H1 (cell line): Measurements from ENCODE around the gene LANCL2. TPM values are rescaled to one million over a fixed set of nuclear protein-coding genes. Genes with fewer than 3 reads are reported as not detected.

Experiments
- CTCF ChIA-PET: fragments of 300-600 bp; sonication (Branson Sonifier 250); formaldehyde crosslinking; loops from one replicate; lab custom pipeline; 2021; ENCODE audit not compliant: partially characterized antibody; lab: Charles Lee
- POLR2A ChIA-PET: fragments of 300-600 bp; sonication (Branson Sonifier 250); formaldehyde crosslinking; loops from one replicate; lab custom pipeline; 2021; ENCODE audit warnings: inconsistent platforms; ENCODE audit not compliant: partially characterized antibody; lab: Charles Lee
- DNase-seq, 2 experiments: peaks; one replicate each; pipeline versions ENCODE4 v3.0.0 to v3.0.0-alpha.2; 2010 to 2022; ENCODE audit warnings: low spot score in 2 of 2, low read depth in 1 of 2, mixed read lengths in 1 of 2
- FAIRE-seq: peaks from 2 replicates; lab custom pipeline; 2011; peaks lifted over from hg19 to GRCh38; lab: Jason Lieb, UNC
- H2AFZ ChIP-seq: 2 replicates; pipeline ENCODE4 v1.8.1; 2012; ENCODE audit warnings: low read length, inconsistent platforms
- H2AK5ac ChIP-seq: 2 replicates; pipeline ENCODE4 v1.6.1; 2013; ENCODE audit warnings: low read depth, low read length
- H2BK120ac ChIP-seq: replicated peaks from 2 replicates; pipeline ENCODE3; 2013; ENCODE audit warnings: low read depth, low read length, inconsistent platforms
- H2BK12ac ChIP-seq: 2 replicates; pipeline ENCODE4 v1.6.1; 2013; ENCODE audit warnings: low read depth, low read length
- H2BK15ac ChIP-seq: 2 replicates; pipeline ENCODE4 v1.6.1; 2013; ENCODE audit warnings: low read length
- H2BK20ac ChIP-seq: 2 replicates; pipeline ENCODE4 v1.6.1; 2013; ENCODE audit warnings: low read length
- H2BK5ac ChIP-seq: 2 replicates; pipeline ENCODE4 v1.6.1; 2013; ENCODE audit warnings: low read depth, low read length
- H3K14ac ChIP-seq: 2 replicates; pipeline ENCODE4 v1.6.1; 2013; ENCODE audit warnings: inconsistent platforms; ENCODE audit not compliant: insufficient read length
- H3K18ac ChIP-seq: 2 replicates; pipeline ENCODE4 v1.6.1; 2013; ENCODE audit warnings: low read length; ENCODE audit errors: extremely low read depth
- H3K23ac ChIP-seq: 2 replicates; pipeline ENCODE4 v1.6.1; 2013; ENCODE audit warnings: inconsistent platforms; ENCODE audit not compliant: insufficient read length
- H3K23me2 ChIP-seq: 2 replicates; pipeline ENCODE4 v1.6.1; 2013; ENCODE audit warnings: low read depth, low read length
- H3K27ac ChIP-seq: 2 replicates; pipeline ENCODE4 v1.6.1; 2011; ENCODE audit warnings: low read depth, low read length, inconsistent platforms
- H3K27me3 ChIP-seq, 4 experiments: replicated peaks in 1 of 4; 1 replicate in 1 of 4; 2 replicates in 3 of 4; pipeline versions ENCODE4 v1.6.1 to v1.8.1; 2011 to 2013; ENCODE audit warnings: low read length in 3 of 4, mild to moderate bottlenecking in 3 of 4, inconsistent platforms in 2 of 4, mixed read lengths in 2 of 4, moderate library complexity in 1 of 4; ENCODE audit not compliant: control insufficient read depth in 3 of 4, insufficient read depth in 3 of 4; ENCODE audit errors: extremely low read depth in 1 of 4
- H3K36me3 ChIP-seq, 4 experiments: 2 replicates each; pipeline versions ENCODE4 v1.6.1 to v1.8.1; 2011 to 2013; ENCODE audit warnings: mild to moderate bottlenecking in 4 of 4, low read length in 3 of 4, moderate library complexity in 2 of 4, control low read depth in 1 of 4, inconsistent platforms in 1 of 4; ENCODE audit not compliant: insufficient read depth in 4 of 4, control insufficient read depth in 2 of 4
- H3K4ac ChIP-seq: replicated peaks from 2 replicates; pipeline ENCODE3; 2013; ENCODE audit warnings: low read length, low read depth, mixed read lengths, inconsistent platforms; ENCODE audit not compliant: insufficient read length
- H3K4me1 ChIP-seq, 4 experiments: replicated peaks in 1 of 4; 1 replicate in 1 of 4; 2 replicates in 3 of 4; pipeline versions ENCODE4 v1.6.1 to v1.8.1; 2011 to 2013; ENCODE audit warnings: low read length in 3 of 4, inconsistent platforms in 2 of 4, mixed read lengths in 1 of 4; ENCODE audit not compliant: insufficient read depth in 4 of 4, control insufficient read depth in 3 of 4
- H3K4me2 ChIP-seq, 2 experiments: 2 replicates each; pipeline versions ENCODE4 v1.6.1 to v1.8.1; 2011 to 2013; ENCODE audit warnings: low read depth in 2 of 2, low read length in 2 of 2, control low read depth in 1 of 2, inconsistent platforms in 1 of 2, mild to moderate bottlenecking in 1 of 2; ENCODE audit not compliant: insufficient read depth in 1 of 2
- H3K4me3 ChIP-seq, 4 experiments: fragments of 200-600, 300-600 bp in 1 of 4; sonication (generic), shearing (Covaris generic), sonication (Bioruptor Twin) in 1 of 4; 2 replicates each; pipeline versions ENCODE4 v1.5.1 to v1.8.1; 2011 to 2016; ENCODE audit warnings: low read length in 4 of 4, low read depth in 3 of 4, control low read depth in 2 of 4, inconsistent platforms in 2 of 4, mild to moderate bottlenecking in 2 of 4, mixed read lengths in 1 of 4, moderate library complexity in 1 of 4; ENCODE audit not compliant: insufficient read depth in 2 of 4; ENCODE audit errors: extremely low read depth in 1 of 4
- H3K56ac ChIP-seq: replicated peaks from 2 replicates; pipeline ENCODE3; 2013; ENCODE audit warnings: low read depth, mild to moderate bottlenecking, mixed read lengths, low read length, inconsistent platforms; ENCODE audit not compliant: insufficient read length
- H3K79me1 ChIP-seq: 2 replicates; pipeline ENCODE4 v1.6.1; 2013; ENCODE audit warnings: low read depth, low read length, control low read depth
- H3K79me2 ChIP-seq, 2 experiments: 2 replicates each; pipeline versions ENCODE4 v1.6.1 to v1.8.1; 2012 to 2013; ENCODE audit warnings: low read length in 2 of 2, mild to moderate bottlenecking in 2 of 2, inconsistent platforms in 1 of 2; ENCODE audit not compliant: insufficient read depth in 2 of 2, control insufficient read depth in 1 of 2
- H3K9ac ChIP-seq, 4 experiments: replicated peaks in 1 of 4; 1 replicate in 1 of 4; 2 replicates in 3 of 4; pipeline versions ENCODE4 v1.6.1 to v1.8.1; 2011 to 2013; ENCODE audit warnings: low read depth in 3 of 4, low read length in 3 of 4, control low read depth in 2 of 4, mild to moderate bottlenecking in 2 of 4, moderate library complexity in 2 of 4, inconsistent platforms in 1 of 4; ENCODE audit errors: extremely low read depth in 1 of 4
- H3K9me3 ChIP-seq, 2 experiments: 2 replicates each; pipeline versions ENCODE4 v1.6.1 to v1.8.1; 2012 to 2013; ENCODE audit warnings: mild to moderate bottlenecking in 2 of 2, moderate library complexity in 2 of 2, control low read depth in 1 of 2, inconsistent platforms in 1 of 2, low read depth in 1 of 2, low read length in 1 of 2, mixed read lengths in 1 of 2; ENCODE audit not compliant: insufficient read depth in 2 of 2
- H4K20me1 ChIP-seq, 2 experiments: replicated peaks in 1 of 2; 2 replicates each; pipeline versions ENCODE3 to v1.8.1; 2011 to 2013; ENCODE audit warnings: inconsistent platforms in 2 of 2, low read length in 2 of 2, mild to moderate bottlenecking in 1 of 2; ENCODE audit not compliant: insufficient read depth in 2 of 2, control insufficient read depth in 1 of 2
- H4K5ac ChIP-seq: 2 replicates; pipeline ENCODE4 v1.6.1; 2013; ENCODE audit warnings: low read length, low read depth, mixed read lengths, inconsistent platforms; ENCODE audit not compliant: insufficient read length
- H4K8ac ChIP-seq: 2 replicates; pipeline ENCODE4 v1.8.0; 2013; ENCODE audit warnings: mild to moderate bottlenecking, moderate library complexity, low read length, inconsistent platforms; ENCODE audit not compliant: insufficient read depth; ENCODE audit errors: extremely low read depth
- H4K91ac ChIP-seq: replicated peaks from 2 replicates; pipeline ENCODE3; 2013; ENCODE audit warnings: low read length, mixed read lengths, inconsistent platforms; ENCODE audit not compliant: insufficient read length
- CHD1 ChIP-seq: IDR thresholded peaks from 2 replicates; pipeline ENCODE4 v1.6.1; 2012; ENCODE audit warnings: low read depth, low read length, improper control_type of control experiment
- CTCF ChIP-seq, 3 experiments: IDR thresholded peaks; 1 replicate in 2 of 3; 2 replicates in 1 of 3; pipeline versions ENCODE4 v1.5.1 to v1.6.1; 2011; ENCODE audit warnings: low read length in 3 of 3, mild to moderate bottlenecking in 3 of 3, inconsistent platforms in 2 of 3, low read depth in 1 of 3, moderate library complexity in 1 of 3; ENCODE audit not compliant: insufficient read depth in 1 of 3; ENCODE audit errors: control extremely low read depth in 1 of 3
- MAX ChIP-seq: IDR thresholded peaks from 2 replicates; pipeline ENCODE4 v1.6.1; 2012; ENCODE audit warnings: inconsistent platforms
- RAD21 ChIP-seq, 2 experiments: IDR thresholded peaks in 1 of 2; conservative IDR thresholded peaks in 1 of 2; 2 replicates each; pipeline ENCODE4 v1.6.1; 2011; ENCODE audit warnings: low read depth in 2 of 2, low read length in 2 of 2, improper control_type of control experiment in 1 of 2, inconsistent platforms in 1 of 2, mild to moderate bottlenecking in 1 of 2, moderate library complexity in 1 of 2
- WGBS, 2 experiments: shearing (Covaris generic) in 1 of 2; methylation state at CpG; one replicate each; pipeline versions ENCODE4 v1.1.6 to v1.1.7; 2013 to 2015; ENCODE audit warnings: low lambda C conversion rate in 2 of 2, mixed read lengths in 2 of 2, inconsistent platforms in 1 of 2, low coverage in 1 of 2, missing lambda C conversion rate in 1 of 2; ENCODE audit not compliant: insufficient replicate concordance in 2 of 2, insufficient coverage in 1 of 2, insufficient read length in 1 of 2; ENCODE audit errors: extremely low coverage in 1 of 2, missing lambda C conversion rate in 1 of 2; 5-methylcytosine and 5-hydroxymethylcytosine counted together
- polyA plus RNA-seq, 7 experiments: library from polyadenylated mRNA; depleted of rRNA in 3 of 7; stranded (reverse) in 5 of 7; unstranded in 2 of 7; fragments of >200 nt in 5 of 7; fragments of 200-250 nt in 2 of 7; gene quantifications; 1 replicate in 5 of 7; 2 replicates in 1 of 7; 4 replicates in 1 of 7; pipeline versions ENCODE4 v1.2.1 to v1.2.3, GENCODE V29; 2011 to 2013; ENCODE audit warnings: missing spikeins in 2 of 7, mixed read lengths in 2 of 7
- total RNA-seq: library from RNA; stranded (reverse); fragmentation: NEBNext Ultra II Directional; extraction: Animal tissue kit (Norgen Biotek cat#: 25700); gene quantifications from 2 replicates; pipeline ENCODE4 v1.2.1, GENCODE V29; 2021
- TF ChIP-seq, protein P1 (sequence below): IDR thresholded peaks from 2 replicates; pipeline ENCODE4 v1.6.1; 2012; ENCODE audit warnings: inconsistent platforms

The LANCL2 gene
- total and polyA plus RNA-seq, 2 of the 8 experiments (the other 6 are each of a cell fraction or from before 2014, with no cell fraction given) = 9.2 to 9.5 TPM

- no peak overlapping the region for H3K23ac ChIP-seq
- no peak overlapping the region for H3K27ac ChIP-seq
- no peak overlapping the region for H3K4me3 ChIP-seq
- H3K27me3 ChIP-seq = no peaks in the 10 kb centered on the region
- H3K4me1 ChIP-seq = no peaks in the 10 kb centered on the region; a peak in 1 of 7 replicates
- H3K9me3 ChIP-seq = no peaks in the 10 kb centered on the region
- no peak overlapping the region for H2AFZ ChIP-seq
- H4K20me1 ChIP-seq = no peaks in the 10 kb centered on the region
- no peak overlapping the region for H2BK120ac ChIP-seq
- DNase-seq (no peak), FAIRE-seq (peak; percentile 66)
- no peak overlapping the region for H4K5ac ChIP-seq
- H2BK5ac ChIP-seq = no peak overlapping the region
- TF ChIP-seq, protein P1, sequence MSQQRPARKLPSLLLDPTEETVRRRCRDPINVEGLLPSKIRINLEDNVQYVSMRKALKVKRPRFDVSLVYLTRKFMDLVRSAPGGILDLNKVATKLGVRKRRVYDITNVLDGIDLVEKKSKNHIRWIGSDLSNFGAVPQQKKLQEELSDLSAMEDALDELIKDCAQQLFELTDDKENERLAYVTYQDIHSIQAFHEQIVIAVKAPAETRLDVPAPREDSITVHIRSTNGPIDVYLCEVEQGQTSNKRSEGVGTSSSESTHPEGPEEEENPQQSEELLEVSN = peak; percentile 34; the same call in 1 of the 2 replicates
- TF ChIP-seq MAX = peak; percentile 70
- peak; percentile 16 to 63 (median 62) for TF ChIP-seq CTCF (IDR thresholded peaks at IDR 0.05; ENCODE audit: control extremely low read depth in 1 of 3, insufficient read depth in 1 of 3, low read depth in 1 of 3, low read length in 3 of 3)
- TF ChIP-seq RAD21 (IDR thresholded peaks at IDR 0.05 in 1 of 2, conservative IDR thresholded peaks at IDR 0.05 in 1 of 2; ENCODE audit: low read depth in 2 of 2, low read length in 2 of 2) = peak; percentile 79 to 81
- no peak for TF ChIP-seq CHD1
- H2BK12ac ChIP-seq = peak overlapping the region; percentile 44; the same call in 1 of the 2 replicates
- H3K14ac ChIP-seq = no peak overlapping the region
- 76% methylated on average over 13 of the region's 13 CpGs; no CpG with 5 or more reads in 1 of the 2 experiments for WGBS, 2 experiments
- H3K9ac ChIP-seq = no peak overlapping the region
- no peak overlapping the region for H4K8ac ChIP-seq
- no peaks in the 10 kb centered on the region for H3K23me2 ChIP-seq
- ChIA-PET POLR2A (interaction anchor here (1.0 kb wide), 1 partner anchor 89 kb away, joined by 3 read pairs; no protein-coding TSS in a partner anchor), CTCF (interaction anchor here (0.6 to 5.2 kb wide), 23 partner anchors 9 to 884 kb away, joined by 3 to 23 read pairs (median 3); no protein-coding TSS in a partner anchor)
- no peak overlapping the region for H2BK15ac ChIP-seq
- H2AK5ac ChIP-seq = no peak overlapping the region
- H4K91ac ChIP-seq = no peak overlapping the region
- no peak overlapping the region for H2BK20ac ChIP-seq
- no peaks in the 10 kb centered on the region for H3K36me3 ChIP-seq
- no peaks in the 10 kb centered on the region for H3K79me1 ChIP-seq
- no peak overlapping the region for H3K4ac ChIP-seq
- no peaks in the 10 kb centered on the region for H3K79me2 ChIP-seq
- no peak overlapping the region for H3K56ac ChIP-seq
- no peak overlapping the region for H3K4me2 ChIP-seq
- H3K18ac ChIP-seq = no peak overlapping the region
These were observed 68.0 kb downstream of the LANCL2 start for GRCh38 chr7:55432939-55433784.
